ENCODE results near the gene ANKEF1.

Gene ANKEF1

DNA sequence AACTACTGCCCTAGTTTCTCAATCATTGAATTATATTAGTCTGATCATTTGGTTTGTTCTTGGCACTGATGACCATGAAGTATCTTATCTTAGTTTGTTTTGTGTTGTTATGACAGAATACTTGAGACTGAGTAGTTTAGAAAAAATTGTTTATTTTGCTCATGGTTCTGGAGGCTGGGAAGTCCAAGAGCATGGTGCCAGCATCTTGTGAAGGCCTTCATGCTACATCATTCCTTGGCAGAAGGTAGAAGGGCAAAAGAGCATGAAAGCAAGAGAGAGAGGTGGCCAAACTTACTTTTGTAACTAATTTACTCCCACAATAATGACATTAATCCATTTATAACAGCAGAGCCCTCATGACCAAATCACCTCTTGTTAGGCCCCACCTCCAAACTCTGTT lies 40.1 kb upstream of the ANKEF1 start:
- Mint-ChIP-seq H3K9me3 (peaks cover 6% of the 10 kb centered on the region), H3K4me1 (no peaks in the 10 kb centered on the region), H3K4me3 (no peak overlapping the region), H3K27me3 (ENCODE audit: low read depth, poor library complexity) (no peaks in the 10 kb centered on the region), H3K36me3 (ENCODE audit: low read depth) (no peaks in the 10 kb centered on the region), H3K27ac (no peak overlapping the region)
- no peak for DNase-seq
- TF ChIP-seq, protein P1, sequence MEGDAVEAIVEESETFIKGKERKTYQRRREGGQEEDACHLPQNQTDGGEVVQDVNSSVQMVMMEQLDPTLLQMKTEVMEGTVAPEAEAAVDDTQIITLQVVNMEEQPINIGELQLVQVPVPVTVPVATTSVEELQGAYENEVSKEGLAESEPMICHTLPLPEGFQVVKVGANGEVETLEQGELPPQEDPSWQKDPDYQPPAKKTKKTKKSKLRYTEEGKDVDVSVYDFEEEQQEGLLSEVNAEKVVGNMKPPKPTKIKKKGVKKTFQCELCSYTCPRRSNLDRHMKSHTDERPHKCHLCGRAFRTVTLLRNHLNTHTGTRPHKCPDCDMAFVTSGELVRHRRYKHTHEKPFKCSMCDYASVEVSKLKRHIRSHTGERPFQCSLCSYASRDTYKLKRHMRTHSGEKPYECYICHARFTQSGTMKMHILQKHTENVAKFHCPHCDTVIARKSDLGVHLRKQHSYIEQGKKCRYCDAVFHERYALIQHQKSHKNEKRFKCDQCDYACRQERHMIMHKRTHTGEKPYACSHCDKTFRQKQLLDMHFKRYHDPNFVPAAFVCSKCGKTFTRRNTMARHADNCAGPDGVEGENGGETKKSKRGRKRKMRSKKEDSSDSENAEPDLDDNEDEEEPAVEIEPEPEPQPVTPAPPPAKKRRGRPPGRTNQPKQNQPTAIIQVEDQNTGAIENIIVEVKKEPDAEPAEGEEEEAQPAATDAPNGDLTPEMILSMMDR (IDR thresholded peaks at IDR 0.05): no peak

DNA sequence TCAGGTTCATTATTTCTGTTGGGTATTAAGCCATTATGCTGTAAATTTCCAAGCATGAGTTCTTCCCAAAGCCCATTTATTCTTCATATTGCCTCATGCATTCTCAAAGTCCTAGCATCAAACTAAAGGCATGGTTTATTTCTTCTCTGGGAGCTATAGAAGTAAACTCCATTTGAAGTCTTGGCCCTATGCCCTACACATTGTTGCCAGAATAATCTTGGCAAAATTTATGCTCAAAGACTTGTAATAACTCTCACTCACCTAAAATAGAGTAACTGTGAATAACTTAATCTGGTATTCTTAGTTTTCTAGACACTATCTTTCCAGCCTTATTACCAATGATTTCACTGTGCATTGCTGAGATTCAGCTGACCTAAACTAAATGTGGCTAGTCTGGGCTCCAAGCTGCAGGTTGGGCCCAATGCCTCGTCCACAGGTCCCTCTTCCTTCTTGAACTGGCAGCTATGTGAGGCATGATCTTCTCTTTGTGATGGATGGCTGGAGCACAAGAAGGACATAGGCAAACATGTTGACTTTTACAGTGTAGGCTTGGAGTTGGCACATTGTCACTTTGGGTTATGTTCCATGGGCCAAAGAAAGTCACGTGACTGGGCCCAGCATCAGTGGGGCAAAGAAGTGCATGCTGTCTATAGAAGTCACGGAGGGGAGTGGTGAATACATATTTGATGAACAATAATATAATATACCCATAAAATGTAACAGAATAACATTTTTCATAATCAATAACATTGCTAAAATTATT lies 39.1 kb upstream of the ANKEF1 start:
- DNase-seq: no peak
- Mint-ChIP-seq H3K9me3 (peaks cover 6% of the 10 kb centered on the region), H3K4me3 (no peak overlapping the region), H3K36me3 (ENCODE audit: low read depth) (no peaks in the 10 kb centered on the region), H3K27ac (no peak overlapping the region), H3K27me3 (ENCODE audit: low read depth, poor library complexity) (no peaks in the 10 kb centered on the region), H3K4me1 (no peaks in the 10 kb centered on the region)
- TF ChIP-seq, protein P1 (IDR thresholded peaks at IDR 0.05): no peak

DNA sequence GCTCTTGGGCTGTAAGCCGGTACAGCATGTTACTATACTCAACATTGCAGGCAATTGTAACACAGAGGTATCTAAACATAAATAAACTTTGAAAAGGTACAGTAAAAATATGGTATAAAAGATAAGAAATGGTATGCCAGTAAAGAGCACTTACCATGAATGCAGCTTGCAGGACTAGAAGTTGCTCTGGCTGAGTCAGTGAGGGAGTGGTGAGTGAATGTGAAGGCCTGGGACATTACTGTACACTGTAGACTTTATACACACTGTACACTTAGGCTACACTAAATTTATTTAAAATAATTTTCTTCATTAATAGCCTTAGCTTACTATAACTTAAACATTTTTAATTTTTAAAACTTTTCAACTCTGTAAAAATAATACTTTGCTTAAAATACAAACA lies 37.8 kb upstream of the ANKEF1 start:
- no peak overlapping the region for H3K27ac Mint-ChIP-seq
- no peak for DNase-seq
- H3K9me3 Mint-ChIP-seq: peaks cover 6% of the 10 kb centered on the region
- no peak overlapping the region for H3K4me3 Mint-ChIP-seq
- no peaks in the 10 kb centered on the region for H3K36me3 Mint-ChIP-seq (ENCODE audit: low read depth)
- no peaks in the 10 kb centered on the region for H3K27me3 Mint-ChIP-seq (ENCODE audit: low read depth, poor library complexity)
- H3K4me1 Mint-ChIP-seq: no peaks in the 10 kb centered on the region
- TF ChIP-seq, protein P1 (IDR thresholded peaks at IDR 0.05): no peak

DNA sequence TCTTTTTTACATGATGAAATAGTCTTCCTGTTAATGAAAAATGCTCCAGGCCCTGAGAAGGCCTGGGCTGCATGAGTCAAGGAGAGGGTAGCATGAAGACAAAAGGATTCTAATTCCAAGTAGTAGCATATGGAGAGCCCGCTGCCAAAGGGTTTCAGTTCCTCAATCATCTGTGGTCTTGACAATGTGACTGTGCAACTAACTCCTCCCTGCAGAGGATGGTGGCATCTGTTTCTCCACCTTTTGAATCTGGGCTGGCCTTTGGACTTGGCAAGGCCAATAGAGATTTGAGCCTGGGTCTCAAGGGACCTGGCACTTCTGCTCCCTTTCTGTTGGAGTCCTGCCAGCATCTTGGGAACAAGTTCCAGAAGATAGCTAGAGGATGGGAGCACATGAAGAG lies 35.1 kb upstream of the ANKEF1 start:
- Mint-ChIP-seq H3K27me3 (ENCODE audit: low read depth, poor library complexity) (no peaks in the 10 kb centered on the region), H3K27ac (no peak overlapping the region), H3K4me1 (no peaks in the 10 kb centered on the region), H3K4me3 (no peak overlapping the region), H3K36me3 (ENCODE audit: low read depth) (no peaks in the 10 kb centered on the region), H3K9me3 (peaks cover 8% of the 10 kb centered on the region)
- DNase-seq: no peak
- TF ChIP-seq, protein P1 (IDR thresholded peaks at IDR 0.05): no peak

DNA sequence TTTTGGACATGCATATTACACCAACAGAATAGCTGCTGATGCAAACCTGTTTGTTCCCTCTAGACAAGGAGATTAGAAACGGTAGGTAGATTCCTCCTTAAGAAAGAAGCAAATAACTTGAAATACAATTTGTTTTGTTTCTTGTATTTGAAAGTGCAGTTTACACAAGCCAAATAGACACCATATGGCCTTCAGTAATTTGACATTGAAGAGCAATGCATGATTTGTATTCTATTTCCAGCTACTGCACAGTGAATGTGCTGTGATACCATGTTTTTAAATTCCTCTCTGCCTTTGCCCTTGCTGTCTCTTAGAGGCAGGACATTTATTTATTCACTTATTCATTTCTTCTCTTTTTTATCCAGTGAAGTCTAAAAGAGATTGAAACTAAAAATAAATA lies 31.9 kb upstream of the ANKEF1 start:
- Mint-ChIP-seq H3K9me3 (peaks cover 4% of the 10 kb centered on the region), H3K27ac (no peak overlapping the region), H3K36me3 (ENCODE audit: low read depth) (no peaks in the 10 kb centered on the region), H3K27me3 (ENCODE audit: low read depth, poor library complexity) (no peaks in the 10 kb centered on the region), H3K4me3 (no peak overlapping the region), H3K4me1 (peaks cover 6% of the 10 kb centered on the region)
- TF ChIP-seq, protein P1 (IDR thresholded peaks at IDR 0.05): no peak
- no peak for DNase-seq

DNA sequence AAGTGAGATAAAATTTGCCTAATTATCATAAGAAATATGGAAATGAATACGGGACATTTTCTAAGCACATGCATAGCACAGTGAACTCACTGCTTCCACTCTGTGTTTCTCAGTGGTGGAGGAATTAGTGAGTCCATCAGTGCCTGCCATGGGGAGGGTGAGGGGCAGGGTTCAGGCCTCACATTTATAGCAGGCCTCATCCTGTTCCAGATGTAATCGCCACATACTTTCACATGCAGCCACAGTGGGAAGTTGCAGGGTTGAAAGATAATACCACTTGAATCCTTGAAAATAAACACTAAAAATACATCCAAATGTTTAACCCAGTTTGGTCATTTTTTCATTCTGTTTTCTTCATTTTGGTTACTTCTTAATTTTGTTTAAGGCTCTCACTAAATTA lies 29.9 kb upstream of the ANKEF1 start:
- DNase-seq: no peak
- peaks cover 6% of the 10 kb centered on the region for H3K4me1 Mint-ChIP-seq
- H3K9me3 Mint-ChIP-seq: peaks cover 4% of the 10 kb centered on the region
- no peaks in the 10 kb centered on the region for H3K36me3 Mint-ChIP-seq (ENCODE audit: low read depth)
- TF ChIP-seq, protein P1 (IDR thresholded peaks at IDR 0.05): no peak
- H3K4me3 Mint-ChIP-seq: no peak overlapping the region
- peaks cover 3% of the 10 kb centered on the region for H3K27me3 Mint-ChIP-seq (ENCODE audit: low read depth, poor library complexity)
- H3K27ac Mint-ChIP-seq: no peak overlapping the region
